Fibroblast of villous mesenchyme (primary cell): ENCODE results near the gene CMTM2. TPM values are rescaled to one million over a fixed set of nuclear protein-coding genes. Genes with fewer than 3 reads are reported as not detected.

ENCODE experiments used
- DNase-seq: peaks from one replicate; pipeline ENCODE4 v3.0.0-alpha.2; 2010; ENCODE audit warnings: low read depth
- H3K4me3 ChIP-seq: 2 replicates; pipeline ENCODE4 v1.5.1; 2011; ENCODE audit warnings: low read depth, mild to moderate bottlenecking, low read length
- CTCF ChIP-seq: IDR thresholded peaks from 2 replicates; pipeline ENCODE4 v1.5.1; 2012; ENCODE audit warnings: low read depth, mild to moderate bottlenecking, low read length; ENCODE audit not compliant: insufficient read depth
- total RNA-seq: library from RNA; depleted of rRNA; stranded (reverse); fragments of >200 nt; gene quantifications from 2 replicates; pipeline ENCODE4 v1.2.3, GENCODE V29; 2012

CMTM2 gene
- total RNA-seq, 1 donor: not detected

GRCh38 chr16:66548068-66548467, 31.2 kb upstream of the CMTM2 start:
- no peak for DNase-seq
- TF ChIP-seq CTCF: no peak
- H3K4me3 ChIP-seq: no peak overlapping the region

GRCh38 chr16:66548868-66549267, 30.4 kb upstream of the CMTM2 start:
- H3K4me3 ChIP-seq: peak overlapping the region; percentile 78
- DNase-seq: no peak
- no peak for TF ChIP-seq CTCF

GRCh38 chr16:66549284-66550131, 29.8 kb upstream of the CMTM2 start, which contains the start of gene TK2:
Gene TK2 (minus strand): TSS chr16:66550122. CDS start chr16:66550061, 61 bp downstream.
- peak; percentile 73 for DNase-seq
- TF ChIP-seq CTCF: peak; percentile 9

GRCh38 chr16:66551348-66551759, 27.9 kb upstream of the CMTM2 start:
- DNase-seq: peak; percentile 30
- peak; percentile 31 for TF ChIP-seq CTCF
- H3K4me3 ChIP-seq: no peak overlapping the region

More at GRCh38 chr16:66549284-66550131, 29.8 kb upstream of the CMTM2 start, which contains the start of gene TK2:
- peak within 1 kb of the TSS; percentile 78 for H3K4me3 ChIP-seq

- TF ChIP-seq CTCF: no peak
- H3K4me3 ChIP-seq: peak overlapping the region; percentile 83
- no peak for DNase-seq
Observed at GRCh38 chr16:66551788-66552285, 27.4 kb upstream of the CMTM2 start.

GRCh38 chr16:66552286-66553177, 26.7 kb upstream of the CMTM2 start, which contains the start of gene CKLF:
Gene CKLF (plus strand): TSS chr16:66552576. CDS start chr16:66552716, 140 bp downstream.
- H3K4me3 ChIP-seq: peak within 1 kb of the TSS; percentile 83
- DNase-seq: peak; percentile 89
- TF ChIP-seq CTCF: no peak
